ENCODE data around the gene HSF2.

Gene HSF2

GRCh38 chr6:122367171-122367570 lies 32.3 kb upstream of the HSF2 start:
- TF ChIP-seq CTCF (IDR thresholded peaks at IDR 0.05; ENCODE audit: extremely low read depth, missing control alignments), result no peak

DNA sequence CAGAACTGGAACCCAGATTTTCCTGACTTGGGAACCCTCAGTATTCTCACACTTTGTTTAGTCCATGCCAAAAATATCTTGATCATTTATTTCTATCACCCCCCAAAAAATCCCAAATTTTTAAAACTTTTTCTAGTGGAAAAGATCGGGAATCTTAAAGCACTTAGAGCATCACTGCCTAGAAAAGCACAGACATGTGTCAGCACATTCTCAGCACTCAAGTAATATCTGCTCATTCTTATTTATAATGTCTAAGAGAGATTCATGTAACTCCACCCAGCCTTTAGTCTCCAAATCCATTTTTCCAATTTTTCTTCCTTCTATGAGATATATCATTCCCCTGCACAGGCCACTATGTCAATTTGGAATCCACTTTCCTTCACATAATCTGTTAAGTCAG lies 29.9 kb upstream of the HSF2 start:
- DNase-seq (ENCODE audit: low spot score), result no peak
- no peak for TF ChIP-seq CTCF (IDR thresholded peaks at IDR 0.05; ENCODE audit: extremely low read depth, missing control alignments)

More at GRCh38 chr6:122367171-122367570, 32.3 kb upstream of the HSF2 start:
- DNase-seq (ENCODE audit: low spot score), result no peak

GRCh38 chr6:122372647-122373046 lies 26.8 kb upstream of the HSF2 start:
- DNase-seq (ENCODE audit: low spot score), result no peak
- no peak for TF ChIP-seq CTCF (IDR thresholded peaks at IDR 0.05; ENCODE audit: extremely low read depth, missing control alignments)

DNA sequence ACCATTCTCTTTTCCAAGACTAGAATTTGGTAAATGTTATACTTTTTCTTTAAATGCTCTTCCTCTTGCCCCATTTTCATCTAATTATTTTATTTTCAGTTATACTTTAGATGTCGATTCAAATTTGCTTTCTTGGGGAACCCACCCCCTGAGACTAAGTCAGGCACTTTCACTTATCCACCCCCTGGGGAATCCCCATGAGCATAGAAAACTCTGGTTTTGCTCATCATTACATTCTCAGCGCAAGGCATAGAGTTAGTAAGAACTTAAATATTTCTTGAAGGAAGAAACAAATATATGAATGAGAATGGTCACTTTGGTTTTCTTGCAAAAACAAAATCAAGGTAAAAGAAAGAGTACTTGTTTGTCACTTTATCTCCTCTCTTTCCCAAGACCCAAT lies 25.1 kb upstream of the HSF2 start:
- TF ChIP-seq CTCF (IDR thresholded peaks at IDR 0.05; ENCODE audit: extremely low read depth, missing control alignments), result no peak
- DNase-seq (ENCODE audit: low spot score), result no peak

GRCh38 chr6:122376246-122376645 lies 23.2 kb upstream of the HSF2 start:
- TF ChIP-seq CTCF (IDR thresholded peaks at IDR 0.05; ENCODE audit: extremely low read depth, missing control alignments), result no peak
- no peak for DNase-seq (ENCODE audit: low spot score)

DNA sequence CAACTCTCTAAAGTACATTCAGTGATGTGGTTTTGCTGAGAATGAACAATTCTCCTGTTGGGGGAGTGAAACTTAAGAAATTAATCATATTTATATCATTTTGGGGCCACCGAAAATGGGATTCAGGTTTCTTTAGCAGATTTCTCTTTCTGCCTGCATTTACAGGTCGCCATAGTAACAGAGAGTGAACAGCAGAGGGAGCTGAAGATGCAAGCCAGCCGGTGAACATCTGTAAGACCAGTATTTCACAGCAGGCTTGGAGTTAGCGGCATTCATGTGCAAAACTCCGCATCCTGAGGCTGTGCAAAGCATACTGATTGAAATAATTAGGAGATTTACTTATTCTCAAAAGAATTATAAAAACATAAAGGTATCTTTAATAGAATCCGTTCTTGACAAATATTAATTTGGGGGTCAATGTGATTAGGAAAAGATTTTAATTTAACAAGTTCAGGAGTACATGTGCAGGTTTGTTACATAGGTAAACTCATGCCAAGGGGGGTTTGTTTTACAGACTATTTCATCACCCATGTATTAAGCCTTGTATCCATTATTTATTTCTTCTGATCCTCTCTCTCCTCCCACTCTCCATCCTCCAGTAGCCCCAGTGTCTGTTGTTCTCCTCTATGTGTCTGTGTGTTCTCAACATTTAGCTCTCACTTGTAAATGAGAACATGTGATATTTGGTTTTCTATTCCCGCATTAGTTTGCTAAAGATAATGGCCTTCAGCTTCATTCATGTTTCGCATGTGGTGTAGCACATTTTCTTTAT lies 17.8 kb upstream of the HSF2 start:
- TF ChIP-seq CTCF (IDR thresholded peaks at IDR 0.05; ENCODE audit: extremely low read depth, missing control alignments), result peak; percentile 66
- peak; percentile 45 for DNase-seq (ENCODE audit: low spot score)

DNA sequence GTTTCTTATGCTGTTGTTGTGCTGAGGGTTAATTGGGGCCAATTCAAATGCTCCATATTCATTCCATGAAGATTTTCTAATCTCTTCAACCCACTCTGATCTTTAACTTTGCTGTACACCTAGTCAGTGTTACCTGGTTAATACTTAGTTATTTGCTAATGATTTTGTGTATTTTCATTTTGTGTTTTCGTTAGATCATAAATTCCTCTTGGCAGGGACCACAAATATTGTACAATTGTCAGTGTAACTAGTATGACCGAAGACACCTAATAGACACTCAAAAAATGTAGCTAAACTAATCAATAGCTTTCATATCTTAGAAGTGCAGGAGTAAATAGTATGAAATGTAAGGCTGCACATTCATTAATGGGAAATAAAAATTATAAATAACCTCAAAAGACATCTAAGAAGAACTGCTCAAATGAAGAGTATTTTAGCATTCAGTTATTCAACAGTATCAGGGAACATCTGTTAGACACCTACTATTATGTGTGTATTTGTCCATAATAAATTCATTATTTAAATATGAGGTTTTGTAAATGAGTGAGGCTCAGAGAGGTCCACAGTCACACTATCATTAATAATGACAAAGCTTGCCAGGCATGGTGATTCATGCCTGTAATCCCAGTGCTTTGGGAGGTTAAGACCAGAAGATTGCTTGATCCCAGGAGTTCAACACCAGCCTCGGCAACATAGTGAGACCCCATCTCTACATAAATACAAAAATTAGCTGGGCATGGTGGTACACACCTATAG lies 13.4 kb upstream of the HSF2 start:
- TF ChIP-seq CTCF (IDR thresholded peaks at IDR 0.05; ENCODE audit: extremely low read depth, missing control alignments), result no peak
- DNase-seq (ENCODE audit: low spot score), result no peak

All from GM20000 (cell line).